ENCODE results near the gene CCNA2. TPM values are rescaled to one million over a fixed set of nuclear protein-coding genes. Genes with fewer than 3 reads are reported as not detected.

Gene CCNA2
- total and polyA plus RNA-seq, 9 of the 15 experiments (the other 6 are each of a cell fraction or from before 2014, with no cell fraction given): 37.1 to 197 (median 154) TPM

- TF ChIP-seq CREB3L1 (IDR thresholded peaks at IDR 0.05; ENCODE audit: borderline replicate concordance, low read depth) (peak; percentile 27; the same call in 1 of the 2 replicates), SMAD4 (CRISPR knock-in tag; conservative IDR thresholded peaks at IDR 0.05) (peak; percentile 74), HES1 (IDR thresholded peaks at IDR 0.05; ENCODE audit: low read depth) (peak; percentile 85), KAT7 (CRISPR knock-in tag; IDR thresholded peaks at IDR 0.05; ENCODE audit: borderline replicate concordance) (0 out of 2 replicates have a peak, but pooled peaks have one; percentile 46), ZNF197 (CRISPR knock-in tag; IDR thresholded peaks at IDR 0.05; ENCODE audit: low read depth) (peak; percentile 75; the same call in 1 of the 2 replicates), USF1 (CRISPR knock-in tag; IDR thresholded peaks at IDR 0.05) (peak; percentile 80), NR1H2 (CRISPR knock-in tag; IDR thresholded peaks at IDR 0.05) (peak; percentile 36; the same call in 1 of the 2 replicates), RNF219 (CRISPR knock-in tag; IDR thresholded peaks at IDR 0.05) (no peak)
These were observed 32.7 kb downstream of the CCNA2 start (continued) for GRCh38 chr4:121790976-121791375.

All from K562 (cell line).